Ovary (tissue), 9 donors: ENCODE results near the gene HCRTR1. TPM values are rescaled to one million over a fixed set of nuclear protein-coding genes. Genes with fewer than 3 reads are reported as not detected.

Experiments
- DNase-seq, 5 donors: peaks; one replicate each; pipeline ENCODE4 v3.0.0-alpha.2; 2019 to 2020
- H3K27ac ChIP-seq, 2 donors: fragments of 200-600 bp; one replicate each; pipeline versions ENCODE4 v1.5.1 to v1.8.0; 2019 to 2022
- H3K27me3 ChIP-seq: fragments of 200-600 bp; one replicate; pipeline ENCODE4 v1.8.0; 2022
- H3K36me3 ChIP-seq: fragments of 200-600 bp; sonication (generic); one replicate; pipeline ENCODE4 v1.5.1; 2019
- H3K4me1 ChIP-seq: one replicate; pipeline ENCODE4 v1.8.1; 2013; ENCODE audit warnings: mild to moderate bottlenecking, moderate library complexity; ENCODE audit not compliant: insufficient read depth
- H3K4me3 ChIP-seq: fragments of 200-600 bp; sonication (generic); one replicate; pipeline ENCODE4 v1.5.1; 2017
- H3K9me3 ChIP-seq, 2 donors: fragments of 200-600 bp in 1 of 2; sonication (generic) in 1 of 2; one replicate each; pipeline versions ENCODE4 v1.5.1 to v1.8.1; 2013 to 2019; ENCODE audit warnings: mild to moderate bottlenecking in 1 of 2, moderate library complexity in 1 of 2
- EP300 ChIP-seq: sonication (generic); formaldehyde crosslinking; IDR thresholded peaks from one replicate; pipeline ENCODE4 v1.6.1; 2017; ENCODE audit warnings: antibody characterized with exemption
- POLR2A ChIP-seq: fragments of 450-650 bp; IDR thresholded peaks from one replicate; pipeline ENCODE4 v1.6.1; 2017; ENCODE audit warnings: antibody characterized with exemption, mild to moderate bottlenecking, moderate library complexity
- WGBS, 3 donors: extraction: QIAGEN DNeasy Blood & Tissue Kit in 1 of 3; methylation state at CpG; one replicate each; pipeline versions ENCODE4 v1.1.5 to v1.1.7; 2013 to 2017; 5-methylcytosine and 5-hydroxymethylcytosine counted together
- intact Hi-C, 4 donors: fragments of 100-400 bp; cut with DNase I; formaldehyde crosslinking; loops; one replicate each; pipeline versions ENCODE4 v1.11.0 to v1.15.1; 2022 to 2023
- polyA plus RNA-seq, 2 donors: library from polyadenylated mRNA; stranded (reverse); fragments of 200-250 nt in 1 of 2; fragments of 350-450 nt in 1 of 2; fragmentation: Illumina TruSeq in 1 of 2; extraction: RNeasy Lipid Tissue Mini Kit (QIAGEN cat#74804) in 1 of 2; gene quantifications; one replicate each; pipeline ENCODE4 v1.2.3, GENCODE V29; 2013 to 2014
- total RNA-seq, 7 donors: library from RNA; depleted of rRNA in 2 of 7; stranded (reverse); fragments of >200 nt in 2 of 7; fragmentation: NEBNext Ultra II Directional in 3 of 7; extraction: Animal tissue kit (Norgen Biotek cat#: 25700) in 3 of 7; gene quantifications; one replicate each; pipeline versions ENCODE4 v1.1.0 to v1.2.4, GENCODE V29; 2016 to 2023
- TF ChIP-seq, protein P1 (sequence below), 3 donors: fragments of 450-650 bp in 2 of 3; fragments of 200-600 bp in 1 of 3; IDR thresholded peaks; one replicate each; pipeline versions ENCODE4 v1.5.1 to v1.8.0; 2016 to 2022; ENCODE audit warnings: antibody characterized with exemption in 3 of 3, mild to moderate bottlenecking in 1 of 3
- donor health status: DM: no; HTN: no; CAD: no; lungs with moderate emphysema.
- donor health status: DM: no; HTN: no; CAD: no.
- donor health status: Bipolar disorder and iron deficiency.
- donor health status: DM: yes; HTN: yes; CAD: no.
- donor health status: DM: no; HTN: no; CAD: no.
- donor health status: DM: yes; HTN: yes; CAD: no.

HCRTR1 gene
- total and polyA plus RNA-seq, 9 donors, result not detected

DNA sequence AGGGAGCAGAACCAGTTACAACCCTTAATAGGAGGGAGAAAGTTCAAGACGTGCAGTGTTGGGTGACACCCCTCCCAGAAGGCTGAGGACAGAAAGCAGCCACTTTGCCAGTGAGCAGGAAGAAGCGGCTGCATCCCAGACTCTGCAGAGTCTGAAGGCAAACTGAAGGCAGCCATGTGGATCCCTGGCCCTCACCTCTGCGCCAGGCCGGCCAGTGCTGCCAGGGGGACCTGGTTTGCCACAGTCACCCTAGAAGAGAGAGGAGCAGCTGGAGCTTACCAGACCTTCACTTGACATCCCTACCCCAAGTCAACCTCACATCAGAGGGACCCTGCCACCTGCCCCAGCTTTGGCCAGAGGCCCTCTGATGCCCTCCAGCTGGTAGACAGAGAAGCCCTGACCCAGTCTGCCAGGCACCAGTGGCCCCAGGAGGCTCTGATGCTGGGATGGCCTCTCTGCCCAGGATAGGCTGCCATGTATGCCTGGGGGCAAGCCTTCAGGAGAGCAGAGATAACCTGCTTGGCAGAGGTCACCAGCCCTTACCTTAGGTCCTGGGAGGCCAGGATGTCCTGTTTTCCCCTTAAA, 43.5 kb downstream of the HCRTR1 start:
- no peaks in the 10 kb centered on the region for H3K9me3 ChIP-seq
- TF ChIP-seq EP300, result no peak
- TF ChIP-seq POLR2A, result no peak
- TF ChIP-seq, protein P1, sequence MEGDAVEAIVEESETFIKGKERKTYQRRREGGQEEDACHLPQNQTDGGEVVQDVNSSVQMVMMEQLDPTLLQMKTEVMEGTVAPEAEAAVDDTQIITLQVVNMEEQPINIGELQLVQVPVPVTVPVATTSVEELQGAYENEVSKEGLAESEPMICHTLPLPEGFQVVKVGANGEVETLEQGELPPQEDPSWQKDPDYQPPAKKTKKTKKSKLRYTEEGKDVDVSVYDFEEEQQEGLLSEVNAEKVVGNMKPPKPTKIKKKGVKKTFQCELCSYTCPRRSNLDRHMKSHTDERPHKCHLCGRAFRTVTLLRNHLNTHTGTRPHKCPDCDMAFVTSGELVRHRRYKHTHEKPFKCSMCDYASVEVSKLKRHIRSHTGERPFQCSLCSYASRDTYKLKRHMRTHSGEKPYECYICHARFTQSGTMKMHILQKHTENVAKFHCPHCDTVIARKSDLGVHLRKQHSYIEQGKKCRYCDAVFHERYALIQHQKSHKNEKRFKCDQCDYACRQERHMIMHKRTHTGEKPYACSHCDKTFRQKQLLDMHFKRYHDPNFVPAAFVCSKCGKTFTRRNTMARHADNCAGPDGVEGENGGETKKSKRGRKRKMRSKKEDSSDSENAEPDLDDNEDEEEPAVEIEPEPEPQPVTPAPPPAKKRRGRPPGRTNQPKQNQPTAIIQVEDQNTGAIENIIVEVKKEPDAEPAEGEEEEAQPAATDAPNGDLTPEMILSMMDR (IDR thresholded peaks at IDR 0.05), result no peak
- H3K36me3 ChIP-seq, result no peaks in the 10 kb centered on the region
- intact Hi-C loops, result loop anchor here (5.0 to 10.0 kb wide), 5 partner anchors 41 to 404 kb away; partner anchors contain the start of gene COL16A1 (in 1 of the 4)
- H3K4me1 ChIP-seq, result no peaks in the 10 kb centered on the region
- H3K27me3 ChIP-seq, result no peaks in the 10 kb centered on the region
- H3K27ac ChIP-seq, result no peak overlapping the region
- WGBS, 3 donors, result 75 to 86% (median 84%) methylated on average over 4 of the region's 4 CpGs
- no peak overlapping the region for H3K4me3 ChIP-seq
- no peak for DNase-seq

DNA sequence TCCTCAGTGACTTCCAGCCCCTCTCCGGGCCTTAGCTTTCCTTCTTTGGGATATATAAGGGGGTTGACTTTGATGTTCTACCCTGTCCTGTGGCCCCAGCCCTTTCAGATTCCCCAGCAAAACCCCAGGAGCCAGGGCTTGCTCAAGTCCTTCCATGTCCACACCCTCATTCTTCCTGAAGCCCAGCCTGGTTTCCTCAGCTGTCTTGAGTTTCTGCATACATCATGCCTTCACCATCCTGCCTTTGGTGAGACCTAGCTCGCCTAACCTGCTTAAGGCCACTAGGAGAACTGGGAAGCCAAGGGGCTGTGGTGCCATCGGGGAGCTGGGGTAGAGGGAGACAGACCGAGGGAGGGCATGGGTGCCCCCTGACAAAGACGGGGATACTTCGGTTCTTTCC, 44.4 kb downstream of the HCRTR1 start:
- WGBS, 3 donors, result 84 to 90% (median 85%) methylated on average over 6 of the region's 6 CpGs
- Histone ChIP-seq H3K9me3 (no peaks in the 10 kb centered on the region), H3K27ac (no peak overlapping the region), H3K36me3 (no peaks in the 10 kb centered on the region), H3K27me3 (no peaks in the 10 kb centered on the region), H3K4me1 (no peaks in the 10 kb centered on the region), H3K4me3 (no peak overlapping the region)
- TF ChIP-seq EP300 (no peak), POLR2A (no peak)
- TF ChIP-seq, protein P1 (IDR thresholded peaks at IDR 0.05), result no peak
- intact Hi-C loops, result loop anchor here (5.0 to 10.0 kb wide), 5 partner anchors 40 to 403 kb away; partner anchors contain the start of gene COL16A1 (in 1 of the 4)
- no peak for DNase-seq

DNA sequence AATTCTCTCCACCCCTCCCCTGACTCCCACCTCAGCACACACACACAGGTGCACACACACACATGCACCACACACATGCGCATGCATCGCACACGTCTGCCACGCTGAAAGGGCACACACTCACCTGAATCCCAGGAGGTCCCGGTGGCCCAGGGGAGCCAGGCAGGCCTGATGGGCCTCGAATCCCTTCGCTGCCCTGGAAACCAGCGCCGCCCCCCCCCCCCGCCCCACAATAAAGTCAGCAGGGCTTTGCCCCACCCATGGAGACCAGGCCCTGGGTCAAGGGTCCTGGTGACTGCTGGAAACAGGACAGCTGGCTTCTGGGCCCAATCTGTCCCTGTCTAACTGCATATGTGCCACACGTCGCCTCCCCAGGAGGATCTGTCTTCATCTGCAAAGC, 45.0 kb downstream of the HCRTR1 start:
- WGBS, 3 donors, result 86 to 92% (median 90%) methylated on average over 12 of the region's 12 CpGs
- no peak for DNase-seq
- no peak overlapping the region for H3K27ac ChIP-seq
- no peaks in the 10 kb centered on the region for H3K27me3 ChIP-seq
- intact Hi-C loops, result loop anchor here (5.0 to 10.0 kb wide), 5 partner anchors 40 to 402 kb away; partner anchors contain the start of gene COL16A1 (in 1 of the 4)
- TF ChIP-seq, protein P1 (IDR thresholded peaks at IDR 0.05), result no peak
- no peak for TF ChIP-seq POLR2A
- TF ChIP-seq EP300, result no peak
- no peak overlapping the region for H3K4me3 ChIP-seq
- no peaks in the 10 kb centered on the region for H3K9me3 ChIP-seq
- H3K4me1 ChIP-seq, result no peaks in the 10 kb centered on the region
- no peaks in the 10 kb centered on the region for H3K36me3 ChIP-seq

DNA sequence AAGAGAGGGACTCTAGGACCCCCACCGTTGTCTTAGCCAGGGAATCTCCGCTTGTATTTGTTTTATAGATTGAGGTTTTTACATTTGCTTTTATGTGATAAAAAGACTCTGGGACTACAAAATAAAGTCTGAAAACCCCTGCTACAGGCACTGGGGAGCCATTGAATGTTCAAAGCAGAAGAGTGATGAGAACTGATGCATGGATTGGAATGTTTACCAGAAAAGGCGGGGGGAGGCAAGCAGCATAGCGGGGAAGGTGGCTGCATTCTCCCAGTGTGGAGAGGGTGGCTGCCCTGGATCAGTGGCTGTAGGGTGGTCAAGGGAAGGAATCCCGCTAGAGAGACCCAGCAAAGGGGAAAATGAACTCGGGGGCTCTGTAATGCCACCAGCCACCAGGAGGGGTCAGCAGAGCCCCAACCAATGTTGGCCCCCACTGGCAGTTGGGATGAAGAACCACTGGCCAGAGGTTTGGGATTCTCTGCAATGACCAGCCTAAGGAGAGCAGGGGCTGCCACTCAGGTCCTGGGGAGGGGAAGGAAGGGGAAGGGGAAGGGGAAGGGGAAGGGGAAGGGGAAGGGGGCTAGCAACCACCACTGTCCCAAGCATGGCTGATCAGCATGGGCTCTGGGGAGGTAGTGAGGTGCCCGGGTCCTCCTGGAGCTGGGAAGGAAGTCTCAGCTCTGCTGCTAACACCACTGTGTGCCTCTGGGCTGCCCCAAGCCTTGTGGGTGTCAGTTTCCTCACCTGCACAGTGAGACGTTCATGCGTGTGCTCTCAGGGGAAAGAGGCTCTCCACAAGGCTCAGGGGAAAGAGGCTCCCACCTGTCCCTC, 46.3 kb downstream of the HCRTR1 start:
- TF ChIP-seq POLR2A, result no peak
- TF ChIP-seq, protein P1 (IDR thresholded peaks at IDR 0.05), result peak; percentile 83 to 96 (median 93)
- no peak overlapping the region for H3K4me3 ChIP-seq
- H3K27me3 ChIP-seq, result no peaks in the 10 kb centered on the region
- peak; percentile 58 to 82 (median 78) for DNase-seq
- H3K9me3 ChIP-seq, result no peaks in the 10 kb centered on the region
- intact Hi-C loops, result loop anchor here (5.0 to 10.0 kb wide), 5 partner anchors 38 to 401 kb away; partner anchors contain the start of gene COL16A1 (in 1 of the 4)
- WGBS, 3 donors, result 54 to 61% (median 59%) methylated on average over 9 of the region's 9 CpGs
- no peak overlapping the region for H3K27ac ChIP-seq
- no peaks in the 10 kb centered on the region for H3K4me1 ChIP-seq
- no peaks in the 10 kb centered on the region for H3K36me3 ChIP-seq
